Measurements from ENCODE around the gene CUTA.

Gene CUTA

GRCh38 chr6:33443619-33444504 is 26.0 kb upstream of the CUTA start:
- TF ChIP-seq CTCF (IDR thresholded peaks at IDR 0.05; ENCODE audit: low read depth, low read length): no peak
- DNase-seq (ENCODE audit: extremely low read depth, low read depth): no peak

GRCh38 chr6:33443025-33443424 is 25.1 kb upstream of the CUTA start:
- no peak for TF ChIP-seq CTCF (IDR thresholded peaks at IDR 0.05; ENCODE audit: low read depth, low read length)
- DNase-seq (ENCODE audit: extremely low read depth, low read depth): no peak

GRCh38 chr6:33442283-33442682 is 24.4 kb upstream of the CUTA start:
- TF ChIP-seq CTCF (IDR thresholded peaks at IDR 0.05; ENCODE audit: low read depth, low read length): no peak
- DNase-seq (ENCODE audit: extremely low read depth, low read depth): no peak

GRCh38 chr6:33441457-33441856 is 23.6 kb upstream of the CUTA start:
- no peak for DNase-seq (ENCODE audit: extremely low read depth, low read depth)
- TF ChIP-seq CTCF (IDR thresholded peaks at IDR 0.05; ENCODE audit: low read depth, low read length): no peak

- DNase-seq (ENCODE audit: extremely low read depth, low read depth): no peak
- no peak for TF ChIP-seq CTCF (IDR thresholded peaks at IDR 0.05; ENCODE audit: low read depth, low read length)
Measured at GRCh38 chr6:33440649-33441309, 22.9 kb upstream of the CUTA start.

- no peak for DNase-seq (ENCODE audit: extremely low read depth, low read depth)
- TF ChIP-seq CTCF (IDR thresholded peaks at IDR 0.05; ENCODE audit: low read depth, low read length): no peak
Measured at GRCh38 chr6:33439956-33440648, 22.2 kb upstream of the CUTA start.

Data from AG09319 (cell line).